Activated T-cell treated with anti-CD3 and anti-CD28 coated beads, Interleukin-2, amount 50 U/mL, for 24 hours (primary cell): ENCODE data around the gene SLC17A9.

Experiments
- DNase-seq: peaks from one replicate; pipeline ENCODE4 v3.0.0-alpha.2; 2020
- H3K27ac Mint-ChIP-seq: 2 replicates; pipeline ENCODE4 v1.8.0; 2020; ENCODE audit warnings: mild to moderate bottlenecking, mixed read lengths
- H3K27me3 Mint-ChIP-seq: 2 replicates; pipeline ENCODE4 v1.8.0; 2020; ENCODE audit warnings: mixed read lengths
- H3K36me3 Mint-ChIP-seq: 2 replicates; pipeline ENCODE4 v1.8.0; 2020; ENCODE audit warnings: low read depth, mixed read lengths
- H3K4me1 Mint-ChIP-seq: 2 replicates; pipeline ENCODE4 v1.8.0; 2020; ENCODE audit warnings: low read depth, mixed read lengths
- H3K4me3 Mint-ChIP-seq: 2 replicates; pipeline ENCODE4 v1.8.0; 2020; ENCODE audit warnings: mild to moderate bottlenecking, moderate library complexity, mixed read lengths
- H3K9me3 Mint-ChIP-seq: 2 replicates; pipeline ENCODE4 v1.8.0; 2020; ENCODE audit warnings: mixed read lengths

Gene SLC17A9

GRCh38 chr20:62942456-62942855 lies 10.1 kb upstream of the SLC17A9 start:
- no peak for DNase-seq
- Mint-ChIP-seq H3K4me1 (peaks cover 35% of the 10 kb centered on the region), H3K27ac (no peak overlapping the region), H3K36me3 (peaks cover 88% of the 10 kb centered on the region), H3K27me3 (no peaks in the 10 kb centered on the region), H3K9me3 (no peaks in the 10 kb centered on the region), H3K4me3 (no peak overlapping the region)

DNA sequence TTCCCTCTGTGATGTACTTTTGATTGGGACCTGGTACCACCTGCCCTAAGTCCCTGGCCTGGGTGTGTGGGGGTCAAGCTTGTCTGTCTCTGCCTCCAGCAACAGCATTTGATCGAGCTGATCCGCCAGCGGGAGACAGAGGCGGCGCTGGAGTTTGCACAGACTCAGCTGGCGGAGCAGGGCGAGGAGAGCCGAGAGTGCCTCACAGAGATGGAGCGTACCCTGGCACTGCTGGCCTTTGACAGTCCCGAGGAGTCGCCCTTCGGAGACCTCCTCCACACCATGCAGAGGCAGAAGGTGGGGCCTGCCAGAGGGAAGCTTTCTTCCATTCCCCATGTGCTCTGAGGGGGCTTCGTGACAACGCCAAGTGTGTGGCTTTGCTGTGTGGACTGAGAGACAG lies 9.1 kb upstream of the SLC17A9 start:
- peaks cover 94% of the 10 kb centered on the region for H3K36me3 Mint-ChIP-seq

GRCh38 chr20:62944184-62944583 lies 8.3 kb upstream of the SLC17A9 start:
- peaks cover 94% of the 10 kb centered on the region for H3K36me3 Mint-ChIP-seq
- no peak overlapping the region for H3K4me3 Mint-ChIP-seq
- H3K4me1 Mint-ChIP-seq: peaks cover 33% of the 10 kb centered on the region
- peak overlapping the region; percentile 34 for H3K27ac Mint-ChIP-seq
- DNase-seq: no peak
- no peaks in the 10 kb centered on the region for H3K9me3 Mint-ChIP-seq
- H3K27me3 Mint-ChIP-seq: no peaks in the 10 kb centered on the region

More for the DNA sequence above, 9.1 kb upstream of the SLC17A9 start:
- no peak for DNase-seq
- Mint-ChIP-seq H3K27ac (peak overlapping the region; percentile 37), H3K27me3 (no peaks in the 10 kb centered on the region), H3K4me3 (no peak overlapping the region), H3K4me1 (peaks cover 35% of the 10 kb centered on the region), H3K9me3 (no peaks in the 10 kb centered on the region)

DNA sequence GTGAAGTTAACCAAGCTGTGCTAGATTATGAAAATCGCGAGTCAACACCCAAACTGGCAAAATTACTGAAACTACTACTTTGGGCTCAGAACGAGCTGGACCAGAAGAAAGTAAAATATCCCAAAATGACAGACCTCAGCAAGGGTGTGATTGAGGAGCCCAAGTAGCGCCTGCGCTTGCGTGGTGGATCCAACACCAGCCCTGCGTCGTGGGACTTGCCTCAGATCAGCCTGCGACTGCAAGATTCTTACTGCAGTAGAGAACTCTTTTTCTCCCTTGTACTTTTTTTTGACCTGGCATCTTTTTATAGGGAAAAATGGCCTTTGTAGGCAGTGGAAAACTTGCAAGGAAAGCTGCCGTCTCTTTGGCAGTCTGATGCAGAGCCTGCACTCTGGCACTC lies 7.8 kb upstream of the SLC17A9 start:
- H3K36me3 Mint-ChIP-seq: peaks cover 95% of the 10 kb centered on the region
- H3K9me3 Mint-ChIP-seq: no peaks in the 10 kb centered on the region
- no peak overlapping the region for H3K4me3 Mint-ChIP-seq
- H3K27me3 Mint-ChIP-seq: no peaks in the 10 kb centered on the region
- H3K27ac Mint-ChIP-seq: peak overlapping the region; percentile 34
- H3K4me1 Mint-ChIP-seq: peaks cover 28% of the 10 kb centered on the region
- no peak for DNase-seq

- no peak for DNase-seq
- no peaks in the 10 kb centered on the region for H3K9me3 Mint-ChIP-seq
- no peak overlapping the region for H3K4me3 Mint-ChIP-seq
- no peaks in the 10 kb centered on the region for H3K27me3 Mint-ChIP-seq
- no peak overlapping the region for H3K27ac Mint-ChIP-seq
- peaks cover 100% of the 10 kb centered on the region for H3K36me3 Mint-ChIP-seq
- H3K4me1 Mint-ChIP-seq: peaks cover 23% of the 10 kb centered on the region
Measured at GRCh38 chr20:62945771-62946339, 6.7 kb upstream of the SLC17A9 start.

DNA sequence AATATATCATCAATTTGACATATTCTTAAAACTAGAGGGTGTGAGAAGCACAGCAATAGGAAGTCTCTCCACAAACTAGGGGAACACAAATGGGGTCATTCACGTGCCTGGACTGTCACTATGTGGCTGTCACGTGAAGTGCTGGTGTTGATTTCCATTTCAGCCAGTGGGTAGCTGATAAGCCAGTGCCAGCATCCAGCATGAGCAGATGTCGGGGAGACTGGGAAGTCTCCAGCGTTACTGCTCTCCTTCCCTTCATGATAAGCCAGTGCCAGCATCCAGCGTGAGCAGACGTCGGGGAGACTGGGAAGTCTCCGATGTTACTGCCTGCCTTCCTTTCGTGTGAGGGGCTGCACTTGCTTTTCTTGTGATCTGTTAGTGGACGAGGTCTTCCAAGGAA lies 5.6 kb upstream of the SLC17A9 start:
- H3K36me3 Mint-ChIP-seq: peaks cover 91% of the 10 kb centered on the region
- H3K4me3 Mint-ChIP-seq: no peak overlapping the region
- H3K9me3 Mint-ChIP-seq: no peaks in the 10 kb centered on the region
- H3K4me1 Mint-ChIP-seq: peaks cover 15% of the 10 kb centered on the region
- H3K27me3 Mint-ChIP-seq: no peaks in the 10 kb centered on the region
- DNase-seq: no peak
- peak overlapping the region; percentile 16 for H3K27ac Mint-ChIP-seq

GRCh38 chr20:62947532-62948300 lies 4.8 kb upstream of the SLC17A9 start:
- no peak overlapping the region for H3K27ac Mint-ChIP-seq
- H3K4me3 Mint-ChIP-seq: no peak overlapping the region
- H3K9me3 Mint-ChIP-seq: no peaks in the 10 kb centered on the region
- peaks cover 83% of the 10 kb centered on the region for H3K36me3 Mint-ChIP-seq
- no peaks in the 10 kb centered on the region for H3K27me3 Mint-ChIP-seq
- no peak for DNase-seq
- peaks cover 14% of the 10 kb centered on the region for H3K4me1 Mint-ChIP-seq

DNA sequence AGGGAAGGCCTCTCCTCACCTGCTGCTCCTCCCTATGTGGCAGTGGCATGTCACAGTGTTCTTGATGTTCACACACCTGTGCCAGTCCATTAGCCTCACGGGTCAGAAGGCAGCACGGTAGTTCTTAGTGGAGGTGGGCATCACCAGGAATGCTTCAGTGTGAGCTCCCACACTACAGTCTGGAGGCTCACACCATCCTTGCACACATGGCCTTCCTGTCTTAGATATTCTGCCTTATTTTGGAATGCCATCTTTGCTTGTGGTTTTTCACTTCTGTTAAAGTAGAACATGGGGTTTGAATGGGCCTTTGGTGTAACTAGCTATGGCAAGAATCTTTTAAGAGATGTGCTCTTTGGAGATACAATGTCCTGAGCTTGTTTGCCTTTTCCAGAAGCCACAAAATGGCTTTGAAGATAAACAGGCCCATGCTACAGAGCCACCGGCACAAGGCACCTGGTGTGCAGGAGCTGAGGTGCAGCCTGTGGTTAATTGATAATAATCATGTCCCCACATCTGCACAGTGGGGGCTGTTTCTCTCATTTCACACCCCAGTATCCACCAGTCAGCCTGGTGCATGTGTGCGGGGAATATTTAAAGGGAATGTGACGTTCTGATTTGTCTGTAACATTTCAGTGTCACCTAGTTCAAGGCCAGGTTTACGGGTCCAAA lies 3.2 kb upstream of the SLC17A9 start:
- no peak for DNase-seq
- Mint-ChIP-seq H3K27me3 (no peaks in the 10 kb centered on the region), H3K9me3 (no peaks in the 10 kb centered on the region), H3K36me3 (peaks cover 67% of the 10 kb centered on the region), H3K4me3 (no peak overlapping the region), H3K27ac (no peak overlapping the region), H3K4me1 (peaks cover 28% of the 10 kb centered on the region)

- DNase-seq: no peak
- peaks cover 30% of the 10 kb centered on the region for H3K4me1 Mint-ChIP-seq
- H3K27ac Mint-ChIP-seq: no peak overlapping the region
- H3K4me3 Mint-ChIP-seq: no peak overlapping the region
- peaks cover 61% of the 10 kb centered on the region for H3K36me3 Mint-ChIP-seq
- no peaks in the 10 kb centered on the region for H3K9me3 Mint-ChIP-seq
- H3K27me3 Mint-ChIP-seq: no peaks in the 10 kb centered on the region
Measured at GRCh38 chr20:62949962-62950361, 2.5 kb upstream of the SLC17A9 start.

DNA sequence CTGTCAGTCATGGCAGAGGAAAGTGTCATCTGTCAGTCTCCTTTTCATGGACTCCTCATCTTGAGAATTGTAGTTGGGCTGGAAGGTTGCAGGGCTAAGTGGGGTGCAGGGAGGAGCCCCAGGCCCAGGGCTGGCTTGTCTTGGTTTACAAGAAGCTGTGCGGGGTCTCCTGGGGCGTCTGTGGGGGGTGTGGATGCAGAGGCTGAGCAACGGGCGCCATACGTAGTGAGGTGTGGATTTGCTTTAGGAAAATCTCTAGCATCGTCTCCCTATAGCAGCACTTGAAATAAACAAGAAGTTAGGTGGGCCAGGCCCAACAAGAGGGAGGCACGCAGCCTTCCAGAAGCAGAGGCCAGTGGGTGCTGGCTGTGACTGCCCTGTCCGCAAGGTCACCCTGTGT lies 1.8 kb upstream of the SLC17A9 start:
- Mint-ChIP-seq H3K4me1 (peaks cover 30% of the 10 kb centered on the region), H3K36me3 (peaks cover 53% of the 10 kb centered on the region), H3K27me3 (no peaks in the 10 kb centered on the region), H3K9me3 (no peaks in the 10 kb centered on the region), H3K27ac (no peak overlapping the region), H3K4me3 (no peak overlapping the region)
- DNase-seq: no peak

GRCh38 chr20:62951143-62951895 lies 1.2 kb upstream of the SLC17A9 start:
- no peak overlapping the region for H3K4me3 Mint-ChIP-seq
- H3K9me3 Mint-ChIP-seq: no peaks in the 10 kb centered on the region
- H3K4me1 Mint-ChIP-seq: peaks cover 30% of the 10 kb centered on the region
- peaks cover 51% of the 10 kb centered on the region for H3K36me3 Mint-ChIP-seq
- H3K27ac Mint-ChIP-seq: no peak overlapping the region
- no peak for DNase-seq
- H3K27me3 Mint-ChIP-seq: no peaks in the 10 kb centered on the region

- Mint-ChIP-seq H3K4me3 (peak overlapping the region; percentile 77), H3K9me3 (no peaks in the 10 kb centered on the region), H3K4me1 (peaks cover 30% of the 10 kb centered on the region), H3K27me3 (no peaks in the 10 kb centered on the region), H3K36me3 (peaks cover 51% of the 10 kb centered on the region), H3K27ac (peak overlapping the region; percentile 59)
- DNase-seq: no peak
Measured at GRCh38 chr20:62951896-62952372, 575 bp upstream of the SLC17A9 start.

DNA sequence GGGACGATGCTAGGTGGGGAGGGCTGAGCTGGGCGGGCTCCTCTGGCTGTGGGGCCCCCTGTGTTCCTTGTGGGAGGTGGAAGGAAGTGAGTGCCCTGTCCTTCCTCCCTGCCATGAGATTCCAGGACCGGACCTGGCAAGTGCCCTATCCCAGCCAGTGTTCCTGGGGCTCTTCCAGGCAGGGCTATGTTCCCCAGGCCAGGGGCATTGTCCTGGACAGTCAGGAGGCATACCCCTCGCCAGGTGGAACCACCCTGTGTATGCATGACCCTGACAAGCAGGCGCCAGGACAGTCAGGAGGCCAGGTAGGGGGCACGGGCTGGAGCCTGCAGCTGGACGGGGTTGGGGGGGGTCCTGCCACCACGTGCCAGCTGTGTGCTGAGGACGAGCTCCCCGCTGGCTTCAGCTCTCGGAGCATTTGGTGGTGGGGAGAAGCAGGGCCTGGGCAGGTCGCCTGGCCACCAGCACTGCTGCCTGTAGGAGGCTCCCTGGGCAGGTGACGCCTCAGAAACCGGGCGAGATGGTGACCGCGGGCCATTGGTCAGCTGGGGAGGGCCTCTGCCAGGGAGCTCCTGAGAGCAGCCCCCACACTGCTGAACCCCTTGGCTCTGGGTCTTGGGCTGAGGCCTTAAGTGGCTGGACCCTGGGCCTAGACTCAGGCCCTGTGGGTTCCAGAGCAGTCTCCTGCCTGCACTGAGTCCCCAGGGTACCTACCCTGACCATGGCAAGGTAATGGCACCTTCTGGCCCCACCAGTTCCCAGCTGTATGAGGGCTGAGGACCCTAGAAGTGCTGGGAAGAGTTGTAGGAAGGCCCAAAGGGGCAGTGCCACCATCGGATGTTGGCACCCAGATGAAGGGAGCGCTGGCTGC lies 694 bp downstream of the SLC17A9 start:
- no peaks in the 10 kb centered on the region for H3K27me3 Mint-ChIP-seq
- H3K4me3 Mint-ChIP-seq: peak overlapping the region; percentile 77
- peaks cover 46% of the 10 kb centered on the region for H3K36me3 Mint-ChIP-seq
- no peaks in the 10 kb centered on the region for H3K9me3 Mint-ChIP-seq
- peaks cover 28% of the 10 kb centered on the region for H3K4me1 Mint-ChIP-seq
- peak; percentile 49 for DNase-seq
- H3K27ac Mint-ChIP-seq: peak overlapping the region; percentile 88
